Testis (tissue), 3 donors: ENCODE data around the gene CCDC30. TPM values are rescaled to one million over a fixed set of nuclear protein-coding genes. Genes with fewer than 3 reads are reported as not detected.

ENCODE experiments used
- DNase-seq: peaks from one replicate; pipeline ENCODE4 v3.0.0-alpha.2; 2019
- H3K27ac ChIP-seq, 2 donors: fragments of 200-600 bp; sonication (generic); one replicate each; pipeline ENCODE4 v1.5.1; 2019
- H3K27me3 ChIP-seq: fragments of 200-600 bp; sonication (generic); one replicate; pipeline ENCODE4 v1.5.1; 2019
- H3K36me3 ChIP-seq: fragments of 200-600 bp; sonication (generic); one replicate; pipeline ENCODE4 v1.5.1; 2017; ENCODE audit warnings: low read depth; ENCODE audit errors: missing control alignments
- H3K4me1 ChIP-seq: fragments of 200-600 bp; sonication (generic); one replicate; pipeline ENCODE4 v1.5.1; 2019
- H3K4me3 ChIP-seq, 2 donors: fragments of 200-600 bp; sonication (generic); one replicate each; pipeline ENCODE4 v1.5.1; 2017 to 2019
- H3K9me3 ChIP-seq: fragments of 200-600 bp; sonication (generic); one replicate; pipeline ENCODE4 v1.5.1; 2017
- CTCF ChIP-seq, 3 experiments: fragments of 450-650 bp in 2 of 3; fragments of 200-600 bp in 1 of 3; sonication (generic) in 1 of 3; IDR thresholded peaks; one replicate each; pipeline ENCODE4 v1.5.1; 2016 to 2019; ENCODE audit warnings: antibody characterized with exemption in 3 of 3, mild to moderate bottlenecking in 2 of 3, moderate library complexity in 1 of 3
- POLR2A ChIP-seq: fragments of 450-650 bp; IDR thresholded peaks from one replicate; pipeline ENCODE4 v1.6.1; 2017; ENCODE audit warnings: antibody characterized with exemption, mild to moderate bottlenecking, moderate library complexity
- WGBS, 2 donors: methylation state at CpG; one replicate each; pipeline ENCODE4 v1.1.5; 2018; 5-methylcytosine and 5-hydroxymethylcytosine counted together
- intact Hi-C: fragments of 100-400 bp; cut with DNase I; formaldehyde crosslinking; loops from one replicate; pipeline ENCODE4 v1.15.1; 2023; ENCODE audit warnings: low total_unique reads
- polyA plus RNA-seq: library from polyadenylated mRNA; stranded (reverse); fragments of 350-450 nt; fragmentation: Illumina TruSeq; extraction: RNeasy Lipid Tissue Mini Kit (QIAGEN cat#74804); gene quantifications from one replicate; pipeline ENCODE4 v1.2.3, GENCODE V29; 2014; ENCODE audit warnings: low read depth, low replicate concordance; ENCODE audit not compliant: insufficient read depth
- total RNA-seq, 2 donors: library from RNA; depleted of rRNA; stranded (reverse); fragments of >200 nt; gene quantifications; one replicate each; pipeline ENCODE4 v1.2.3, GENCODE V29; 2016

Gene CCDC30
- total and polyA plus RNA-seq, 3 donors from 2014 or later, result 5.8 to 16.1 (median 14.6) TPM

GRCh38 chr1:42431514-42431913, 31.6 kb upstream of the CCDC30 start:
- TF ChIP-seq CTCF (IDR thresholded peaks at IDR 0.05) (no peak), POLR2A (no peak)
- intact Hi-C loops, result no loop called here
- 93 to 97% methylated on average over 3 of the region's 3 CpGs for WGBS, 2 donors

GRCh38 chr1:42432714-42433113, 30.4 kb upstream of the CCDC30 start:
- TF ChIP-seq POLR2A (no peak), CTCF (IDR thresholded peaks at IDR 0.05) (no peak)
- H3K4me3 ChIP-seq, result no peak overlapping the region
- peaks cover 7% of the 10 kb centered on the region for H3K4me1 ChIP-seq
- no peaks in the 10 kb centered on the region for H3K36me3 ChIP-seq
- no peaks in the 10 kb centered on the region for H3K9me3 ChIP-seq
- no peak overlapping the region for H3K27ac ChIP-seq
- intact Hi-C loops, result no loop called here
- H3K27me3 ChIP-seq, result no peaks in the 10 kb centered on the region
- no peak for DNase-seq
- 84 to 89% methylated on average over 4 of the region's 4 CpGs for WGBS, 2 donors

More at GRCh38 chr1:42431514-42431913, 31.6 kb upstream of the CCDC30 start:
- no peaks in the 10 kb centered on the region for H3K27me3 ChIP-seq
- H3K36me3 ChIP-seq, result no peaks in the 10 kb centered on the region
- H3K4me1 ChIP-seq, result peaks cover 7% of the 10 kb centered on the region
- no peak for DNase-seq
- no peak overlapping the region for H3K4me3 ChIP-seq
- no peaks in the 10 kb centered on the region for H3K9me3 ChIP-seq
- H3K27ac ChIP-seq, result no peak overlapping the region

- Histone ChIP-seq H3K36me3 (no peaks in the 10 kb centered on the region), H3K4me3 (no peak overlapping the region), H3K27ac (no peak overlapping the region), H3K27me3 (no peaks in the 10 kb centered on the region), H3K4me1 (peaks cover 7% of the 10 kb centered on the region), H3K9me3 (no peaks in the 10 kb centered on the region)
- no peak for TF ChIP-seq CTCF (IDR thresholded peaks at IDR 0.05)
- no peak for TF ChIP-seq POLR2A
- WGBS, 2 donors, result 58 to 69% methylated on average over 6 of the region's 6 CpGs
- intact Hi-C loops, result no loop called here
- DNase-seq, result no peak
Measured at GRCh38 chr1:42433369-42433768, 29.7 kb upstream of the CCDC30 start.

GRCh38 chr1:42434340-42434739, 28.7 kb upstream of the CCDC30 start:
- no peaks in the 10 kb centered on the region for H3K9me3 ChIP-seq
- no peaks in the 10 kb centered on the region for H3K36me3 ChIP-seq
- H3K27ac ChIP-seq, result no peak overlapping the region
- no peak overlapping the region for H3K4me3 ChIP-seq
- H3K4me1 ChIP-seq, result peaks cover 7% of the 10 kb centered on the region
- WGBS, 2 donors, result 96 to 100% methylated on average over 4 of the region's 4 CpGs
- no peaks in the 10 kb centered on the region for H3K27me3 ChIP-seq
- no peak for DNase-seq
- TF ChIP-seq CTCF (IDR thresholded peaks at IDR 0.05) (no peak), POLR2A (no peak)
- intact Hi-C loops, result no loop called here

- no peaks in the 10 kb centered on the region for H3K9me3 ChIP-seq
- 80 to 96% methylated on average over 2 of the region's 2 CpGs for WGBS, 2 donors
- no peak overlapping the region for H3K27ac ChIP-seq
- no peaks in the 10 kb centered on the region for H3K36me3 ChIP-seq
- TF ChIP-seq POLR2A (no peak), CTCF (IDR thresholded peaks at IDR 0.05) (no peak)
- no peak overlapping the region for H3K4me3 ChIP-seq
- no peak for DNase-seq
- intact Hi-C loops, result no loop called here
- H3K4me1 ChIP-seq, result no peaks in the 10 kb centered on the region
- no peaks in the 10 kb centered on the region for H3K27me3 ChIP-seq
Measured at GRCh38 chr1:42439940-42440339, 23.1 kb upstream of the CCDC30 start.
